Measurements from ENCODE around the gene PRSS50.
"Not testable (repeated sequence)": the region's sequence is repeated elsewhere in the genome, so short reads cannot be mapped to it uniquely, and the experiment has no call there.

PRSS50 gene

GRCh38 chr3:46742992-46743585, 25.4 kb upstream of the PRSS50 start:
- no peak for ATAC-seq
- TF ChIP-seq TOX (CRISPR knock-in tag; IDR thresholded peaks at IDR 0.05; ENCODE audit: borderline replicate concordance) (no peak), TCF4 (CRISPR knock-in tag; IDR thresholded peaks at IDR 0.05; ENCODE audit: borderline replicate concordance) (no peak)

GRCh38 chr3:46739565-46739964, 21.9 kb upstream of the PRSS50 start:
- not testable (repeated sequence) for ATAC-seq

GRCh38 chr3:46737329-46737731, 19.7 kb upstream of the PRSS50 start:
- no peak for ATAC-seq
- TF ChIP-seq POU6F1 (CRISPR knock-in tag; IDR thresholded peaks at IDR 0.05; ENCODE audit: borderline replicate concordance, low read depth) (no peak), ESRRG (CRISPR knock-in tag; IDR thresholded peaks at IDR 0.05) (no peak), PATZ1 (CRISPR knock-in tag; IDR thresholded peaks at IDR 0.05; ENCODE audit: borderline replicate concordance) (no peak), TOX (CRISPR knock-in tag; IDR thresholded peaks at IDR 0.05; ENCODE audit: borderline replicate concordance) (no peak), TSHZ2 (CRISPR knock-in tag; IDR thresholded peaks at IDR 0.05) (no peak), TCF4 (CRISPR knock-in tag; IDR thresholded peaks at IDR 0.05; ENCODE audit: borderline replicate concordance) (no peak), ZC3H10 (CRISPR knock-in tag; IDR thresholded peaks at IDR 0.05) (no peak), ISL1 (CRISPR knock-in tag; IDR thresholded peaks at IDR 0.05) (no peak), OSR1 (CRISPR knock-in tag; IDR thresholded peaks at IDR 0.05) (no peak), RARB (CRISPR knock-in tag; IDR thresholded peaks at IDR 0.05) (no peak), BACH2 (CRISPR knock-in tag; IDR thresholded peaks at IDR 0.05; ENCODE audit: borderline replicate concordance) (no peak), ZFP30 (CRISPR knock-in tag; IDR thresholded peaks at IDR 0.05) (no peak), CREB5 (CRISPR knock-in tag; IDR thresholded peaks at IDR 0.05; ENCODE audit: low read depth) (no peak), ZNF8 (CRISPR knock-in tag; IDR thresholded peaks at IDR 0.05) (no peak), ZNF565 (CRISPR knock-in tag; conservative IDR thresholded peaks at IDR 0.05; ENCODE audit: low read depth) (no peak)

GRCh38 chr3:46736006-46736872, 18.6 kb upstream of the PRSS50 start:
- TF ChIP-seq TOX (CRISPR knock-in tag; IDR thresholded peaks at IDR 0.05; ENCODE audit: borderline replicate concordance) (no peak), ZNF565 (CRISPR knock-in tag; conservative IDR thresholded peaks at IDR 0.05; ENCODE audit: low read depth) (no peak), ZFP30 (CRISPR knock-in tag; IDR thresholded peaks at IDR 0.05) (no peak), CSRNP3 (CRISPR knock-in tag; IDR thresholded peaks at IDR 0.05) (no peak), GLIS3 (CRISPR knock-in tag; IDR thresholded peaks at IDR 0.05) (no peak), POU6F1 (CRISPR knock-in tag; IDR thresholded peaks at IDR 0.05; ENCODE audit: borderline replicate concordance, low read depth) (no peak), ESRRG (CRISPR knock-in tag; IDR thresholded peaks at IDR 0.05) (no peak), CSDC2 (CRISPR knock-in tag; IDR thresholded peaks at IDR 0.05) (no peak), ARNTL (CRISPR knock-in tag; IDR thresholded peaks at IDR 0.05; ENCODE audit: borderline replicate concordance, low read depth) (no peak), SNAI2 (CRISPR knock-in tag; IDR thresholded peaks at IDR 0.05) (no peak), TSHZ2 (CRISPR knock-in tag; IDR thresholded peaks at IDR 0.05) (no peak)
- ATAC-seq, result no peak
